Astrocyte of the hippocampus (primary cell): Measurements from ENCODE around the gene F2RL2.

Experiments
- DNase-seq: peaks from one replicate; pipeline ENCODE4 v3.0.0; 2011; ENCODE audit warnings: low read depth, low spot score

F2RL2 gene

DNA sequence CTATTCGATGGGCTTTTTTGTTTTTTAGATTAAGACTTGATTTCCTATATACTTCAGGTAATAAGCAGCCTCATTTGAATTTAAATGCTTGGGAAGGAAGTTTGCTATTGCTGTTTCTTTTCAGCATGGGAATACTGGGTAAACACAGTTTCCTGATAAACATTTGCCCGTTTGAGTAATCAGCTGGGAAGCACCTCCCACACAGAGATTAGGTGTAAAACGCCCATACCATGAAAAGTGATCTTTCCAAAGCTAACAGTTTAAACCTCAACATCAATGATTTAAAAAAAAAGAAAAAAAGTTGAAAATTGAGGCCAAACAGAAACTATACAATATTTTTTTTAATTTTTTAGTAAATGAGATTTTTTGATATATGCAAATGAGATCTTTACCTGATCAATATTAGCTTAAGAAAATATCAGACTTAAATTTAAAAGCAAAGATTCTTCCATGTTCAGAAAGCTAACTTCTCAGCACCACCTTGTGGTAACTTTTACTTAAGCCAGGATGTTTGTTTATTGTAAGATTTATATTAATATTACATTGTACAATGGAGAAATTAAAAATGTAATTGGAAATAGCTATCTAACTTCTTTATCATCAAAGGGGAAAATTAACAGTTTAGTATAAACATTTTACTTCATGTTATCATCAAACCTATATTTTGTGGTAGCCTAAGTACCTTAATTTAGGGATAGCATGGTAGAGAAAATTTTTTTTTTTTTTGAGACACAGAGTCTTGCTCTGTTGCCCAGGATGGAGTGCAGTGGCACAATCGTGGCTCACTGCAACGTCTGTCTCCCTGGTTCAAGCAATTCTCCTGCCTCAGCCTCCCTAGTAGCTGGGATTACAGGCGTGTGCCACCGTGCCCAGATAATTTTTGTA is 39.8 kb downstream of the F2RL2 start:
- peak; percentile 27 for DNase-seq

DNA sequence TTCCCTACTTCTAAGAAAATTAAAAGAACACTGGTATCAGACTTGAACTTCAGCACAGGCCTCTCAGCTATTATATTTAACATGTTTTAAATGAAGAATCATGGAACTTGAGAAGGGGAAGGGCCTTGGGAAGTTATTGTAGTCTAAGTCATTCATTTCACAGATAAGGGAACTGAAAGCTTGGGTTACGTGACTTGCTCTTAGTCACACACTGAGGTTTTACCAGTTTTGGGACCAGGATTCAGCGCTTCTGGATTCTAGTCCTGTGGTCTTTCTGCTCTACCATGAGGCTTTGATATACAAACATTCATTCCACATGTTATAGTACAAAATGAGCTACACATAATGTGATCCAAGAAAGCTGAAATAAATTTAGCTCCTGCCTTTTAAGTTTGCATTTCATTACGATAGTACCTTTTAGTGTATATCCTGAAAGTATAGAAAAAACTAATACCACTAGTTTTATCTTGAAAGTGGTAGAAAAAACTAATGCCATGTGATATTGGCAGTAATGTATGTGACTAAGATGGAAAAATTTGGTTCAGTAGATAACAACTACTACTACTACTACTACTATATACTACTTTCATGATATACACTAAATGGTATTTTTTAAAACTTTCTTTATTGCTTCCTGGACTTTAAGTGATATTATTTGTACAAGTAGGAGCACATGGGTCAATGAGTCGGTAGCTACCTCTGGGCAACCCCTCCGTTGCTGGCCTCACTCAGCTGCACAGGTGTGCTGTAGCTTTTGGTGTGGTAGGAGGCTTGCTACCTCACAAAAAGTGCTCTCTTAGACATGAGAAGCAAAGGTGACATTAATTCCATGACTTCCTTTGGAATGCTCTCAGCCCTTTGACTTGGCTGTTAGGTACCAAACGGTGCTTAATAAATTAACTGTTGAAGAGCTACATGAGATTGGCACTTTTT is 40.7 kb downstream of the F2RL2 start:
- DNase-seq: peak; percentile 37

DNA sequence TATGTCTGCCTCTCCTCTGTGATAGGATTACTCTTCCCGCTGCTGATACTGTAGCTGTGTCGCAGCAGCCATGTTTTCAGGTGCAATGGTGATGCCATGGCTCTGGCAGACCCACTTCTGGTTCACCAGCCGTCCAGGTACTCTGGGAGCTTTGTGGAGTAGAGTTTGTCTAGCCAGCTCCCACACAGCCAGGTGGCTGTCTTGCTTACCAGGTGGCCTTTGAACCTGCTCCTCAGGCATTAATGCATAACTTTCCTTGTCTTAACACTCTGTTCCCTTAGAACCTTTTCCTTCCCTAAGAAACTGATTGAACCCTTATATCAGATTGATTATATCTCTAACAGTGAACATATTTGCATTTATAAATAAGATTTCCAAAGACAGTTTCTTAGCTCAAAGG is 42.2 kb downstream of the F2RL2 start:
- DNase-seq: no peak

DNA sequence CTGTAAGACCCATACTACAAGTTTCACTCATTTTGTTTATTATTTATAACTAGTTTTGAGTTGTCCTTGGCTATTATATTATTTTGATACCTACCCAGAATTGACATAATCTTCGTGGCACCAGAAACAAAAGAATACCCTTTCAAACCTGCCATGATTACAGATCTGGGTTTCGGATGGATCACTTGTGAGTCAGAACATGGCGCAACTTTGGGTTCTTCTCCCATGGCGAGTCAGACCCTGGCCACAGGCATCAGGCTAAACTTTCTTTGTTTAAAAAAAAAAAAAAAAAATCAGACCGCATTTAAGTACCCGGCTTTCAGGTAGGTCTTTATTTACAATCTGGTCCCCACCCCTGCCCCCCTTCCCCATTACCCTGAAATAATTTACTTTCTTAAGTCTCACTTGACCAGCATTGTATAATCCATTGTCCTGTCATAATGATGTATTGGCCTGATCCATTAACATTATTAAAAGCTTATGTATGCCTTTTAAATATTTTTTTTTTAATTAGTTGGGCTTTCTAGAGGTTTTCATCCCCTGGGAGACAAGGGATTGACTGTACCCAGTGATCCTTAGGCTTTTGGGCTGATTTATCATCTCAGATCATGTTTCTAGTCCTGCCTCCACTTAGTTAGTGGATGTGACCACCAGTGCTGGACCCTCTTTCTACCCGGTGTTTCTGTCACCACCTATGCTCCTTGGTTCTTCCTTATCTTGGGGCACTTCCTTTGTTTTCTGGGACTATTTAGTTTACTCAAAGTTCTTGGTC is 43.9 kb downstream of the F2RL2 start:
- DNase-seq: no peak

DNA sequence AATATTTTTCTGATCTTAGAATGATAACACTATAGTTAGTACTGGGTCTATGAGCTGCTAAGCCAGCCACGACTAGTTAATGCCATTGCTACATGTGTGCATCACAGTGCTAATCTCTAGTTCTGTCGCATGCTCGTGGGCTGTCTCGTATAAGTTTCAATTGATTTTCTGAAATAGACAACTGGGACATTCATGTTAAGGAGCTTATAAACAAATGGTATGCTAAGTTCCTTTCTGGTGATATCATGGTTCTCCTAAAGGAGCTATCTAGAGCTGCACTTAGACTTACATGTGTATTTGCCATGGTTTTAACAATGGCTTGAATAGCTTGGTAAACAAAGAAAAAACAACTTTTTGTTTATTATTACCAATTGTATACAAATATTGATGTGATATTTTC is 46.2 kb downstream of the F2RL2 start:
- DNase-seq: no peak

DNA sequence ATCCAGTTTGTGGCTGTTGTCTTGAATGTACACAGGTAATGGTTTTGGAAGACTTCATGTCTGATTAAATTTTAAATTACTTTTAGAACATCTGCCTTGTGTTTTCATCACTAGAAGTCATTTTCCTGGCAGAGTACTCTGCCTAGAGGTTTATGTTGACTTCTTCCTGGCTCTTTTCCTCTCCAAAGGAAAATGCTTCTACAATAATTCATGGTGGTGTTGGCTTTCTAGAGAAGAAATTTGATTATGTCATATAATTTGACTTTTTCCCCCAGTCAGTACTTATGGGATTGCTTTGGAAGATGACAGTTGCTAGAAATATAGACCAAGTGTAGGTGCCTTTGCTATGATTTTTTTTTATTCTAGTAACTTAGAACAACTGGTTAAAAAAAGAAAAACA is 46.8 kb downstream of the F2RL2 start:
- no peak for DNase-seq

DNA sequence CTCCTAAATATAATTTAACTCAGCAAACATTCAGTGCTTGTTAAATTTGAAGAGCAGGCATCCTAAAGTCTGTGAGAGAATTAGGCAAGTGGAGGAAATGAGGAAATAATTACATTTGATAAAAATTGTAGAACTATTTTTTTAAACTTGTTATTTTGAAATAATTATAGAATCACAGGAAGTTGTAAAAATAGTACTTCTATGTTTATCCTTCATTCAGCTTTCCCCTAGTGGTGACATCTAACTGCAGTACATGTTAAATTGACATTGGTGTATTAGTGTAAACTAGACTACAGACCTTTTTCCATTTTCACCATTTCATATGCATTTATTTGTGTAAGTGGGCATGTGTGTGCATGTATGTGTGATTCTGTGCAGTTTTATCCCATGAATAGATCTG is 51.6 kb downstream of the F2RL2 start:
- no peak for DNase-seq

DNA sequence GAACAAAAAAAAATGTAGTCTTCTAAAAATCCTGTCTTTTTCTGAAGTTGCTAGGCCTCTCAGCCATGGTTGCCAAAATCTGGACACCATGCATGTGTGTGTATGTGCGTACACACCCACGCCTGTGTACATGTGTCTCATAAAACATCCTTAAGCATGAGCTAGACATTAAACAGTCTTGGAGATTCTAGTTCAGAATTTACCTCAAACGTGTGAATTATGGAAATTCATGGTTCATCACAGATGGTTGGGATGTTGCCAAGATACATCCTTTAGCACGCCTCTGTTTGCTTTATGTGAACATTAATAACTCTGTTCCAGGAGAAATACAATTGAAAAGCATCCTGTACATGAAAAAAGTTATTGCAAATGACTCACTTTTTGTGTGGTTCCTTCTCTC is 53.0 kb downstream of the F2RL2 start:
- no peak for DNase-seq
